HepG2 (cell line): ENCODE measurements around the gene CYP46A1. TPM values are rescaled to one million over a fixed set of nuclear protein-coding genes. Genes with fewer than 3 reads are reported as not detected.
A peak's percentile ranks its signal among the peaks of the same experiment; 100 is the strongest.

Experiments used
- ATAC-seq: fragments of 200-7000 bp; cut with Tn5 transposase; 3 replicates; pipeline ENCODE4 v1.9.1; 2020; ENCODE audit warnings: mild to moderate bottlenecking, moderate library complexity
- BruUV-seq: library from RNA; stranded (reverse); fragments of 400-500 nt; replicated peaks from 2 replicates; lab custom pipeline; 2021; lab: Mats Ljungman, UMichigan
- CTCF ChIA-PET: fragments of 300-600 bp; formaldehyde crosslinking; extraction: SDS; loops from one replicate; lab custom pipeline; 2021; ENCODE audit warnings: low total read pairs, inconsistent platforms, low intra/inter-chr PET ratio; lab: Yijun Ruan, JAX
- POLR2A ChIA-PET: fragments of 350-600 bp; sonication (Branson Sonifier 250); formaldehyde crosslinking; loops from one replicate; lab custom pipeline; 2020; ENCODE audit warnings: antibody characterized with exemption, inconsistent platforms; lab: Yijun Ruan, JAX
- DNase-seq: peaks from one replicate; pipeline ENCODE4 v3.0.0-alpha.2; 2015; ENCODE audit warnings: low spot score
- FAIRE-seq: peaks from 3 replicates; lab custom pipeline; 2011; peaks lifted over from hg19 to GRCh38; lab: Jason Lieb, UNC
- H2AFZ ChIP-seq: one replicate; pipeline ENCODE4 v1.6.1; 2011; ENCODE audit warnings: low read length, inconsistent platforms
- H3K27ac ChIP-seq: fragments of 300-600 bp; 3 replicates; pipeline ENCODE4 v1.8.0; 2011; ENCODE audit warnings: mixed run types, mild to moderate bottlenecking, mixed read lengths, low read length, inconsistent platforms; ENCODE audit not compliant: insufficient read depth; ENCODE audit errors: extremely low read length
- H3K27me3 ChIP-seq, 2 experiments: fragments of 200-600 bp in 1 of 2; 2 replicates in 1 of 2; 3 replicates in 1 of 2; pipeline versions ENCODE4 v1.6.0 to v1.8.0; 2011; ENCODE audit warnings: low read length in 2 of 2, mild to moderate bottlenecking in 2 of 2, moderate library complexity in 2 of 2, inconsistent platforms in 1 of 2; ENCODE audit not compliant: insufficient read depth in 2 of 2, control insufficient read depth in 1 of 2
- H3K36me3 ChIP-seq, 2 experiments: fragments of 200-600 bp in 1 of 2; replicated peaks in 1 of 2; 2 replicates in 1 of 2; 3 replicates in 1 of 2; pipeline versions ENCODE4 v1.5.1 to v1.8.0; 2011; ENCODE audit warnings: low read length in 2 of 2, inconsistent platforms in 1 of 2; ENCODE audit not compliant: insufficient read depth in 2 of 2, control insufficient read depth in 1 of 2
- H3K4me1 ChIP-seq: 2 replicates; pipeline ENCODE4 v1.5.1; 2012; ENCODE audit warnings: low read length, inconsistent platforms; ENCODE audit not compliant: insufficient read depth
- H3K4me2 ChIP-seq: 2 replicates; pipeline ENCODE4 v1.6.0; 2011; ENCODE audit warnings: low read depth, low read length, inconsistent platforms
- H3K4me3 ChIP-seq, 3 experiments: fragments of 200-600 bp in 1 of 3; sonication (generic), shearing (Covaris generic) in 1 of 3; replicated peaks in 1 of 3; 2 replicates each; pipeline ENCODE4 v1.5.1; 2011 to 2016; ENCODE audit warnings: low read length in 3 of 3, inconsistent platforms in 2 of 3, low read depth in 2 of 3, mild to moderate bottlenecking in 2 of 3, control low read depth in 1 of 3, mixed read lengths in 1 of 3; ENCODE audit not compliant: insufficient read depth in 1 of 3
- H3K79me2 ChIP-seq: one replicate; pipeline ENCODE4 v1.6.1; 2011; ENCODE audit warnings: low read length, inconsistent platforms; ENCODE audit not compliant: insufficient read depth
- H3K9ac ChIP-seq: 2 replicates; pipeline ENCODE4 v1.6.0; 2011; ENCODE audit warnings: mild to moderate bottlenecking, low read depth, low read length, inconsistent platforms; ENCODE audit not compliant: insufficient read depth
- H3K9me3 ChIP-seq: 2 replicates; pipeline ENCODE4 v1.5.1; 2012; ENCODE audit warnings: mild to moderate bottlenecking, low read length
- H4K20me1 ChIP-seq: 2 replicates; pipeline ENCODE4 v1.6.0; 2011; ENCODE audit warnings: inconsistent platforms, mild to moderate bottlenecking, low read length, moderate library complexity; ENCODE audit not compliant: insufficient read depth
- TRIM24 ChIP-seq: sonication (generic); formaldehyde crosslinking; IDR thresholded peaks from 2 replicates; pipeline ENCODE4 v1.8.0; 2022; ENCODE audit warnings: mild to moderate bottlenecking, missing genetic modification reagents
- ZBTB34 ChIP-seq: sonication (generic); formaldehyde crosslinking; IDR thresholded peaks from 2 replicates; pipeline ENCODE4 v1.8.0; 2022; ENCODE audit warnings: mild to moderate bottlenecking, missing genetic modification reagents
- ZNF629 ChIP-seq: sonication (generic); formaldehyde crosslinking; conservative IDR thresholded peaks from 2 replicates; pipeline ENCODE4 v1.5.0; 2020; ENCODE audit warnings: missing genetic modification reagents
- WGBS: methylation state at CpG from one replicate; pipeline ENCODE4 v1.1.6; 2017; ENCODE audit warnings: low lambda C conversion rate; 5-methylcytosine and 5-hydroxymethylcytosine counted together
- in situ Hi-C: cut with HindIII; loops from 2 replicates; pipeline ENCODE4 v1.10.0; 2017; ENCODE audit warnings: low pct_unique_long_range_greater_than_20kb; ENCODE audit not compliant: extremely low pct_ligation_motif_present
- intact Hi-C: fragments of 100-400 bp; cut with micrococcal nuclease; formaldehyde crosslinking; loops from one replicate; pipeline ENCODE4 v1.10.0; 2022; ENCODE audit not compliant: unreplicated experiment
- polyA plus RNA-seq, 8 experiments: library from polyadenylated mRNA; depleted of rRNA in 3 of 8; stranded (reverse) in 7 of 8; unstranded in 1 of 8; fragments of >200 nt; fragmentation: Illumina TruSeq in 4 of 8; extraction: Trizol in 4 of 8; gene quantifications; 2 replicates each; pipeline versions ENCODE4 v1.2.1 to v1.2.3, GENCODE V29; 2011 to 2016; ENCODE audit warnings: low read depth in 4 of 8, missing spikeins in 1 of 8, mixed read lengths in 1 of 8; ENCODE audit not compliant: insufficient read depth in 1 of 8
- total RNA-seq, 5 experiments: library from RNA; depleted of rRNA; stranded (reverse); fragments of >200 nt; fragmentation: Illumina TruSeq; extraction: Trizol; gene quantifications; 2 replicates each; pipeline ENCODE4 v1.2.3, GENCODE V29; 2016; ENCODE audit warnings: low read depth in 1 of 5

Gene CYP46A1
- total and polyA plus RNA-seq, 2 of the 13 experiments (the other 11 are each of a cell fraction or from before 2014, with no cell fraction given): not detected

GRCh38 chr14:99753225-99754140 lies 69.4 kb downstream of the CYP46A1 start:
- FAIRE-seq (no peak), ATAC-seq (no peak), DNase-seq (no peak)
- no peak overlapping the region for H3K9ac ChIP-seq
- intact Hi-C loops (no loop called here), in situ Hi-C loops (no loop called here)
- H3K4me3 ChIP-seq: no peak overlapping the region
- no peak overlapping the region for H2AFZ ChIP-seq
- POLR2A ChIA-PET: no interaction called here
- no peaks in the 10 kb centered on the region for H4K20me1 ChIP-seq
- H3K4me1 ChIP-seq: peaks cover 6% of the 10 kb centered on the region; the same call in 1 of the 2 replicates
- BruUV-seq: no TSS peak
- WGBS: 8% methylated on average over 8 of the region's 16 CpGs
- H3K27ac ChIP-seq: no peak overlapping the region
- H3K36me3 ChIP-seq: no peaks in the 10 kb centered on the region
- H3K9me3 ChIP-seq: no peaks in the 10 kb centered on the region
- H3K79me2 ChIP-seq: no peaks in the 10 kb centered on the region
- CTCF ChIA-PET: no interaction called here
- TF ChIP-seq ZNF629 (CRISPR knock-in tag) (peak; percentile 53), TRIM24 (no peak), ZBTB34 (CRISPR knock-in tag) (no peak)
- peaks cover 5 to 80% of the 10 kb centered on the region in 2 experiments; a peak in 4 of 5 replicates for H3K27me3 ChIP-seq
- H3K4me2 ChIP-seq: no peak overlapping the region
